GM19467 (cell line): ENCODE results near the gene ZNF507.
A peak's percentile ranks its signal among the peaks of the same experiment; 100 is the strongest.

Experiments used
- ATAC-seq: cut with Tn5 transposase; IDR thresholded peaks from one replicate; pipeline ENCODE4 v1.9.1; 2021; ENCODE audit warnings: mild to moderate bottlenecking, moderate library complexity; ENCODE audit not compliant: unreplicated experiment

Gene ZNF507

GRCh38 chr19:32345261-32346207 is at the start of gene ZNF507:
TSS of gene ZNF507 (plus strand) at chr19:32345610. CDS start at chr19:32352831, 7,221 bp downstream.
- peak; percentile 74 for ATAC-seq

- ATAC-seq: no peak
Observed at GRCh38 chr19:32296694-32297093, 48.7 kb upstream of the ZNF507 start.

- no peak for ATAC-seq
Observed at GRCh38 chr19:32302778-32303177, 42.6 kb upstream of the ZNF507 start.

DNA sequence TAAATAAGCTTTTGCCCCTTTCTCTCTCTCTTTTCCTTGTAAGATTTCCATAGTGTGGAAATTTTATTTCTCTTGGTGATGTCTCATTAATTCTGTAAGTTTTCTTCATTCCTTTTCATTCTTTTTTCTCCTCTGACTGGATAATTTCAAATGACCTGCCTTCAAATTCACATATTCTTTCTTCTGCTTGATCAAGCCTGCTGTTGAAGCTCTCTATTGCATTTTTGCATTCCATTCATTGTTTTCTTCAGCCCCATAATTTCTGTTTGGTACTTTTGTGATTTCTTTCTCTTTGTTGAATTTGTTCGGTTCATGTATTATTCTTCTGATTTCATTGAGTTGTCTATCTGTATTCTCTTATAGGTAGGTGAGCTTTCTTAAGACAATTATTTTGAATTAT is 42.2 kb upstream of the ZNF507 start:
- ATAC-seq: no peak

DNA sequence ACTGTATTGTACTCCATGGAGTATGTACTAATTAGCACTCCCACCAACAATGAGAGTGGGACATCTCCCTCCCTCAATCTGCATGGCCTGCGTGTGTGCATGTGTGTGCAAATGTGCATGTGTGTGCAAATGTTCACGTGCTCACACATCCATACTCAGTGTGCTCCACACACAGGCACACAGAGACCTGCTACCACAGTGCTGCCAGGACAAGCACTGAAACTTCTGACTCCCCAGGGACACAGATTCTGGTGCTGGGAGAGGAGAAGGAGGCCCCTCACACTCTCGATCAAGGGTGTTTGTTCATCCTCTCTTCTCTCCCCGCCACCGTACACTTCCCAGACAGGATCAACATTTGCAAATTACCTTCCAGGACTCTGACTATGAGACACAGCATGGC is 37.8 kb upstream of the ZNF507 start:
- no peak for ATAC-seq

DNA sequence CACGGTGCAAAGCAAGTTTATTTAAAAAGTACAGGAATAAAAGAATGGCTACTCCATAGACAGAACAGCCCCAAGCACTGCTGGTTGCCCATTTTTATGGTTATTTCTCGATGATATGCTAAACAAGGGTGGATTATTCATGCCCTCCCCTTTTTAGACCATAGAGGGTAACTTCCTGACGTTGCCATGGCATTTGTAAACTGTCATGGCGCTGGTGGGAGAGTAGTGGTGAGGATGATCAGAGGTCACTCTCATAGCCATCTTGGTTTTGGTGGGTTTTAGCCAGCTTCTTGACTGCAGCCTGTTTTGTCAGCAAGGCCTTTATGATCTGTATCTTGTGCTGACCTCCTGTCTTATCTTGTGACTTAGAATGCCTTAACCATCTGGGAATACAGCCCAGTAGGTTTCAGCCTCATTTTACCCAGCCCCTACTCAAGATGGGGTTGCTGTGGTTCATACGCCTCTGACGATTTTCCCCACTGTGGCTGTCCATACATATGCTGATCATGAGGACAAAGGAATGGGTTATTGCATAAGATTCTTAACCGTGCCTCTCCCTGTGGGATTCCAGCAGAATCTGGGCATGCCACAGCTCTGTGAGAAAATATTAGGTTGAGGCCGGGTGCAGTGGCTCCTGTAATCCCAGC is 36.9 kb upstream of the ZNF507 start:
- ATAC-seq: no peak

- no peak for ATAC-seq
Observed at GRCh38 chr19:32309711-32310390, 35.6 kb upstream of the ZNF507 start.

DNA sequence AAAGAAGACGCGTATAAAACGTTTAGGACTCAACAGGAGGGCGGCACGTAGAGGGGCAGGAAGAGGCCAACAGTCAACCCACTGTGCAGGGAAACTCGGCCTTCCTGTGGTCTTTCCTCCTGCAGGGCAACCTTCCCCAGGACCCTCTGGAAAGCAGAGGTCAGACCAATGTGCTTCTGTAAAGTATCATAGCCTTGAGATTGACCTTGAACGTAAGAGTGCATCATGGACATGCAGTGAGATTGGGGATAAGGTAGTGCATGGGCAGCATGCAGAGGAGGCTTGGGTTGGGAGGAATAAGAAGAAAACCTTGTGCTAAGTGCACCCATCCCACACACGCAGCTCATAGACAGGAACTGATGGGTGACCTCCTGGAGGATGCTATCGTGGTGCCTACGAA is 34.0 kb upstream of the ZNF507 start:
- no peak for ATAC-seq

DNA sequence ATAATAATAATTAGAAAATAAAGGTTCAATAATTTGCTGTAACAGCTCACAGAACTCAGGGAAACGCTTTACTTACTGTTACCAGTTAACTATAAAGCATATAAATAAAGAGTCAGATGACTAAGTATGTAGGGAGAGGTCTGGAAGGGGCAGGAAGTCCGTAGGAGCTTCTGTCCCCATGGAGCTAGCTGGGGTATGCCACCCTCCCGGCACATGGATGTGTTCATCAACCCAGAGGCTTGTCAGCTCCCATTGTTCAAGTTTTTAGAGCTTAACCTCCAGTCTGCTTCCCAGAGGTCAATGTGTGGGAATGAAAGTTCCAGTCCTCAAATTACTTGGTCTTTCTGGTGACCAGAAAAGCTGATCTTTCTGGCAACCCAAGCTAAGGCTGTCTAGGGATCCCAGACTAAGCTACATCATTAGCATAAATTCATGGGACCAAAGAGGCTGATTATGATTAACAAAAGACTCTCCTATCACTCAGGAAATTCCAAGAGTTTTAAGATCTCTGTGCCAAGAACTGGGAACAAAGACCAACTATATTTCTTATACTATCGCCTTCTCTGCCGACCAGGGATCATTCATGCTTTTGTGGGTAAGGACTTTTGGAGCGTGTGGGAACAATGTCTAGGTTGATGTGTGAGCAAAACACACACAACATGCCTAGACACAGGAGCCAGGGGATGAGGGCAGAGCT is 31.7 kb upstream of the ZNF507 start:
- no peak for ATAC-seq

- ATAC-seq: no peak
Observed at GRCh38 chr19:32316034-32316433, 29.4 kb upstream of the ZNF507 start.

DNA sequence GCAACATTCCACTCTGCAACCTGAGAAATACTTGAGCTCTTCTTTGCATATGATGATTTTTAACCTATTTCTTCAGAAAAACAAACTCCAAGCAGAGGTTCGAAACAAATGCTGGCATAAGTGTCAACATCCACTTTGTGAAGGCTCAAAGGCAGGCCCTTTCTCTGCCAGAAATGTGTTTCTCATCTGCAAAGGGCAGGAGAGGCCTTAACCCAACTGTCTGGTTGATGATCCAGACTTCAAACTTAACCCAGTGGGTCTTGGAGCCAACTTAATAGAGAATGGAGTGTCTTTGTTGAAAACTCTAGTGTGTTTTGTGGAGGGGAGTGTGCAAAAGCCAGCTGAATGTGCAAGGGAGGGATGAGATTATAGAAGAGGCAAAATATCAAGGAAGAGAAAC is 28.3 kb upstream of the ZNF507 start:
- no peak for ATAC-seq

DNA sequence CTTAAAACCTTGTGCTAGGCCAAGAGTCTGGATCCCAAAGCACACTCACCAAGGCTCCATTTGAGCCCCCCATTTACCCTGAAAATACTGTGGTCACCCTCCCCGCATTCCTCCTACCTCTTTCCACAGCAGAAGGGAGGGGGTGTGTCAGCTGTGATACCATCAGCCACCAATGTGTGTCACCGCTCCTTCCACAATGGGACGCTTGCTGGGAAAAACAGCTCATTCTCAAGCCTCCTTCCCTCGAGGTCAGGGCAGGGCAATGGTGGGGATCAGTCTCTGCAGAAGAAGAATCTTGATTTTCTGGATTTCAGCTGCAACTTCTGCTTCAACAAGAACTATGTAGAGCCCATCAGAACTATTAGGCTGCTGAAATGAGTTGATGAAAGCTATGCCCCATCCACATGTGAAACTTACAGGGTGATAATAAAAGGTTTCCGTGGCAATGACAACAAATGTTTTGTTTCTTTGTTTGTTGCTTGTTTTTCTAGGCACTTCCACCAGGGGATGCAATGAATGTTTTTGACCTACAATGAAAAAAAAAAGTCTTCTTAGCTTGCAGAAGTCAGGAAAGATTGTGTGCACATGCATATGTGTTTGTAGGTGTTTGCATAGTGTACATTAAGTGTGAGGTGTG is 26.4 kb upstream of the ZNF507 start:
- ATAC-seq: no peak

GRCh38 chr19:32322541-32322940 is 22.9 kb upstream of the ZNF507 start:
- no peak for ATAC-seq

- ATAC-seq: no peak
Observed at GRCh38 chr19:32324631-32325285, 20.7 kb upstream of the ZNF507 start.

GRCh38 chr19:32330213-32330857 is 15.1 kb upstream of the ZNF507 start:
- no peak for ATAC-seq

- no peak for ATAC-seq
Observed at GRCh38 chr19:32333227-32333626, 12.2 kb upstream of the ZNF507 start.

DNA sequence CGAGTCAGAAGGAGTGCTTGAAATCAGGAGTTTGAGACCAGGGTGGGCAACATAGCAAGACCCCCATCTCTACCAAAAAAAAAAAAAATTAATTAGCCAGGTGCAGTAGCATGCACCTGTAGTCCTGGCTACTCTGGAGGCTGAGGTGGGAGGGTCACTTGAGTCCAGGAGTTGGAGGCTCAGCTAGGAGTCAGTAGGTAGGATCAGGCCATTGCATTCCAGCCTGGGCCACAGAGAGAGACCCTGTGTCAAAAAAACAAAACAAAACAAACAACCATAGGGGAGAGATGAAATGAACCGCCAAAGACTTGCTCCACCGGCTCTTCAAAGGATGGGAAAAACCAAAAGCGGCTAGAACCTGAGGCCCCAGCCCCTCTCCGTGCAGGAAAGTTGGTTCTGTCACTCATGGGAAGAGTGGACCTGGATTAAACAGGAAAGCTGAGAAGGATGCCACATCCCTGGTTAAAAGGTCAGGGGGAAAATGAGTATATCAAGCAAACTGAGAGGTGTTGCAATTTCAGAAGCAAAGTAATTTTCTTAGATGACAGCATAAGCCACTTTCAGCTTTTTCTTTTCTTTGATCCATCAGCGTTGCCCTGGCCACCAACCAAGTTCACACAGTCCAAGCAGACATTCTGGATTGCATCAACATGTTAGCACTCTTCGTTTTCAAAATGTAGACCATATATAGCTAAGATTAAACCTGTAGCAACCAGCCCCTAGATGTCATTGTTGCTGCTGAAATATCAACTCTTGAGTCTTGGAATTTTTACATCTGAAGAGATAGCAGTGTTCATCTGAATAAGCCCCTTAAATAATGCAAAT is 8.9 kb upstream of the ZNF507 start:
- ATAC-seq: no peak

DNA sequence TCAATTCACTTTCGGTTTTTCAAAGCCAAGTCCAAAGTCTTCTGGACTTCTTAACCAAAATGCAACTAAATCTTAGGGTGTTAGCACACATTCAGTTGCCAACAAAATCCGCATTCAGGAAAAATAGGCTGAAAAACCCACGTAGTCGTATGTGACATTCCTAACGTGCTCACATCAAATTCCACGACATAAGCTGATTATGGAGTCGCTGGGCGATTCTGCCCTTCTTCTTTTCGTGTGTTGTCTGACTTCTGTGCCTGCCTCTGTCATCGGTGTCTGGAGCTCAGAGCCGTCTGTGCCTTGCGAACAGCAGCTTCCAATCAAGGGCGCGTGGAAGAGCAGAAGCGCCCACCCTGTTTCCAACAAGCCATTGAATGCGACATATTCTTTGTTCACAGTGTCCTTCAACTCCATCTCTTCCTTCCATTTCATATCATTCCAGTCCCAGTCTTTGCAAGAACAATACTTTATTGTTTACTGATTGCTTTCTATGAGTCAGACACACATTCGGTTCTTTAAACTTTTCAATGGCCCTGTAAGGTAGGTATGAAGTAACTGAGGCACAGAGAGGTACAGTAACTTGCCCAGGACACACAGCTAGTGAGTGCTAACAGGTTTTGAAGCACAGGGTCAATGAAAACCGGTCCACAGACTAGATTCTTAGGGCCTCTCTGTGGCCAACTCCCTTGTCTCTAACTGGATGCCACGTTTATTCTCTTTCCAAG is 8.2 kb upstream of the ZNF507 start:
- ATAC-seq: no peak
